ENCODE data around the gene PTPRH. TPM values are rescaled to one million over a fixed set of nuclear protein-coding genes. Genes with fewer than 3 reads are reported as not detected.

Gene PTPRH
- total and polyA plus RNA-seq, 9 of the 15 experiments (the other 6 are each of a cell fraction or from before 2014, with no cell fraction given) = 0.87 to 34.3 (median 22.7) TPM

DNA sequence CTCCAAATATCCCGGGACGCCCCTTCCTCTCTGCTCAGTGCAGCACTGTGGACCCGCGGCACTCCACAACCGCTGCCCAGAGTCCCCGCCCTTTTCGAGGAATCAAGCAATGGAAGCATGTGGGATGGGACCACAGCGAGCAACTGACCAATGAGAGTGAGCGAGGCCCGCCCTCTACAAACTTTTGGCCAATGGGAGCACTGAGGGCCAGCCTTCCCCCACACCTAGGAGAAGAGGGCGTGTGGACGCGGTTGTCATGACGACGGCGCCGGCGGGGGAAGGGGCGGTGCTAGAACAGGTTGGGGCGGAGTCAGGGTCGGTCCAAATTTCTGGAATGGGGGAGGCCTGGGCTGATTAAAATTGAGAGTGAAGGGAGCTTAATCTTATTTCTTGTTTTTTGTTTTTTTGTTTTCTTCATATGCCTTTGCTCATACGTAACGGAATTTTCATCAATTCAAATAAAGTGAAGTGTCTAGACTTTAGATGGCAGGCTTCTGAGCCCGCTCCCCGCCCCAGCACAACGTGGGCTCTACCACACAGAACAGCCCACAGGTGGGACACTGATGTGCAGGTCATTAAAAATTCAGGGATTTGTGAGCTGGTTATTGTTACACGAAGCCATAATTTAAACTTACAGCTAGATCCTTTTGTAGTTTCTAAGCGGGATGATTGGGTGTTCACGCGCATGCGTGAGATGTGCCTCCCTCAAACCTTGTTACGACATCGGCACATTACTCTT, 42.6 kb downstream of the PTPRH start, which contains the start of gene DNAAF3 (continued):
- TF ChIP-seq, protein P1, sequence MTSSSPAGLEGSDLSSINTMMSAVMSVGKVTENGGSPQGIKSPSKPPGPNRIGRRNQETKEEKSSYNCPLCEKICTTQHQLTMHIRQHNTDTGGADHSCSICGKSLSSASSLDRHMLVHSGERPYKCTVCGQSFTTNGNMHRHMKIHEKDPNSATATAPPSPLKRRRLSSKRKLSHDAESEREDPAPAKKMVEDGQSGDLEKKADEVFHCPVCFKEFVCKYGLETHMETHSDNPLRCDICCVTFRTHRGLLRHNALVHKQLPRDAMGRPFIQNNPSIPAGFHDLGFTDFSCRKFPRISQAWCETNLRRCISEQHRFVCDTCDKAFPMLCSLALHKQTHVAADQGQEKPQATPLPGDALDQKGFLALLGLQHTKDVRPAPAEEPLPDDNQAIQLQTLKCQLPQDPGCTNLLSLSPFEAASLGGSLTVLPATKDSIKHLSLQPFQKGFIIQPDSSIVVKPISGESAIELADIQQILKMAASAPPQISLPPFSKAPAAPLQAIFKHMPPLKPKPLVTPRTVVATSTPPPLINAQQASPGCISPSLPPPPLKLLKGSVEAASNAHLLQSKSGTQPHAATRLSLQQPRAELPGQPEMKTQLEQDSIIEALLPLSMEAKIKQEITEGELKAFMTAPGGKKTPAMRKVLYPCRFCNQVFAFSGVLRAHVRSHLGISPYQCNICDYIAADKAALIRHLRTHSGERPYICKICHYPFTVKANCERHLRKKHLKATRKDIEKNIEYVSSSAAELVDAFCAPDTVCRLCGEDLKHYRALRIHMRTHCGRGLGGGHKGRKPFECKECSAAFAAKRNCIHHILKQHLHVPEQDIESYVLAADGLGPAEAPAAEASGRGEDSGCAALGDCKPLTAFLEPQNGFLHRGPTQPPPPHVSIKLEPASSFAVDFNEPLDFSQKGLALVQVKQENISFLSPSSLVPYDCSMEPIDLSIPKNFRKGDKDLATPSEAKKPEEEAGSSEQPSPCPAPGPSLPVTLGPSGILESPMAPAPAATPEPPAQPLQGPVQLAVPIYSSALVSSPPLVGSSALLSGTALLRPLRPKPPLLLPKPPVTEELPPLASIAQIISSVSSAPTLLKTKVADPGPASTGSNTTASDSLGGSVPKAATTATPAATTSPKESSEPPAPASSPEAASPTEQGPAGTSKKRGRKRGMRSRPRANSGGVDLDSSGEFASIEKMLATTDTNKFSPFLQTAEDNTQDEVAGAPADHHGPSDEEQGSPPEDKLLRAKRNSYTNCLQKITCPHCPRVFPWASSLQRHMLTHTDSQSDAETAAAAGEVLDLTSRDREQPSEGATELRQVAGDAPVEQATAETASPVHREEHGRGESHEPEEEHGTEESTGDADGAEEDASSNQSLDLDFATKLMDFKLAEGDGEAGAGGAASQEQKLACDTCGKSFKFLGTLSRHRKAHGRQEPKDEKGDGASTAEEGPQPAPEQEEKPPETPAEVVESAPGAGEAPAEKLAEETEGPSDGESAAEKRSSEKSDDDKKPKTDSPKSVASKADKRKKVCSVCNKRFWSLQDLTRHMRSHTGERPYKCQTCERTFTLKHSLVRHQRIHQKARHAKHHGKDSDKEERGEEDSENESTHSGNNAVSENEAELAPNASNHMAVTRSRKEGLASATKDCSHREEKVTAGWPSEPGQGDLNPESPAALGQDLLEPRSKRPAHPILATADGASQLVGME (CRISPR knock-in tag; IDR thresholded peaks at IDR 0.05) = 0 out of 2 replicates have a peak, but pooled peaks have one; percentile 80
- TF ChIP-seq POLR2G (IDR thresholded peaks at IDR 0.05; ENCODE audit: low read depth, low read length) = 0 out of 2 replicates have a peak, but pooled peaks have one; percentile 57
- peak; percentile 61 for TF ChIP-seq RB1 (IDR thresholded peaks at IDR 0.05; ENCODE audit: low read depth)
- TF ChIP-seq, protein P2, sequence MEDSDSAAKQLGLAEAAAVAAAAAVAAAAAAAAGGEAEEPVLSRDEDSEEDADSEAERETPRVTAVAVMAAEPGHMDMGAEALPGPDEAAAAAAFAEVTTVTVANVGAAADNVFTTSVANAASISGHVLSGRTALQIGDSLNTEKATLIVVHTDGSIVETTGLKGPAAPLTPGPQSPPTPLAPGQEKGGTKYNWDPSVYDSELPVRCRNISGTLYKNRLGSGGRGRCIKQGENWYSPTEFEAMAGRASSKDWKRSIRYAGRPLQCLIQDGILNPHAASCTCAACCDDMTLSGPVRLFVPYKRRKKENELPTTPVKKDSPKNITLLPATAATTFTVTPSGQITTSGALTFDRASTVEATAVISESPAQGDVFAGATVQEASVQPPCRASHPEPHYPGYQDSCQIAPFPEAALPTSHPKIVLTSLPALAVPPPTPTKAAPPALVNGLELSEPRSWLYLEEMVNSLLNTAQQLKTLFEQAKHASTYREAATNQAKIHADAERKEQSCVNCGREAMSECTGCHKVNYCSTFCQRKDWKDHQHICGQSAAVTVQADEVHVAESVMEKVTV (CRISPR knock-in tag; IDR thresholded peaks at IDR 0.05) = 0 out of 2 replicates have a peak, but pooled peaks have one; percentile 46
- TF ChIP-seq ZNF445 (CRISPR knock-in tag; IDR thresholded peaks at IDR 0.05; ENCODE audit: low read depth) = 0 out of 2 replicates have a peak, but pooled peaks have one; percentile 43
- peak in 1 of 2 experiments; percentile 99; a peak in 2 of 4 replicates for TF ChIP-seq NONO (IDR thresholded peaks at IDR 0.05; ENCODE audit: low read depth in 2 of 2, low read length in 1 of 2)
- no peak for TF ChIP-seq TGIF2 (CRISPR knock-in tag; IDR thresholded peaks at IDR 0.05)
- TF ChIP-seq, protein P3, sequence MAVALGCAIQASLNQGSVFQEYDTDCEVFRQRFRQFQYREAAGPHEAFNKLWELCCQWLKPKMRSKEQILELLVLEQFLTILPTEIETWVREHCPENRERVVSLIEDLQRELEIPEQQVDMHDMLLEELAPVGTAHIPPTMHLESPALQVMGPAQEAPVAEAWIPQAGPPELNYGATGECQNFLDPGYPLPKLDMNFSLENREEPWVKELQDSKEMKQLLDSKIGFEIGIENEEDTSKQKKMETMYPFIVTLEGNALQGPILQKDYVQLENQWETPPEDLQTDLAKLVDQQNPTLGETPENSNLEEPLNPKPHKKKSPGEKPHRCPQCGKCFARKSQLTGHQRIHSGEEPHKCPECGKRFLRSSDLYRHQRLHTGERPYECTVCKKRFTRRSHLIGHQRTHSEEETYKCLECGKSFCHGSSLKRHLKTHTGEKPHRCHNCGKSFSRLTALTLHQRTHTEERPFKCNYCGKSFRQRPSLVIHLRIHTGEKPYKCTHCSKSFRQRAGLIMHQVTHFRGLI (CRISPR knock-in tag; IDR thresholded peaks at IDR 0.05) = 0 out of 2 replicates have a peak, but pooled peaks have one; percentile 36
- TF ChIP-seq ZNF561 (CRISPR knock-in tag; conservative IDR thresholded peaks at IDR 0.05) = no peak
- TF ChIP-seq ZNF436 (CRISPR knock-in tag; IDR thresholded peaks at IDR 0.05) = peak; percentile 21; the same call in 1 of the 2 replicates

Measured in K562 (cell line).